A172 (cell line): ENCODE measurements around the gene PRR23B. TPM values are rescaled to one million over a fixed set of nuclear protein-coding genes. Genes with fewer than 3 reads are reported as not detected.

Experiments used
- DNase-seq: peaks from one replicate; pipeline ENCODE4 v3.0.0-alpha.2; 2015; ENCODE audit warnings: low spot score
- total RNA-seq: library from RNA; depleted of rRNA; stranded (reverse); fragments of >200 nt; shearing (Covaris generic); gene quantifications from 2 replicates; pipeline ENCODE4 v1.2.3, GENCODE V29; 2014; rRNA removed

PRR23B gene
- total RNA-seq, 1 experiment from 2014 or later, result not detected

DNA sequence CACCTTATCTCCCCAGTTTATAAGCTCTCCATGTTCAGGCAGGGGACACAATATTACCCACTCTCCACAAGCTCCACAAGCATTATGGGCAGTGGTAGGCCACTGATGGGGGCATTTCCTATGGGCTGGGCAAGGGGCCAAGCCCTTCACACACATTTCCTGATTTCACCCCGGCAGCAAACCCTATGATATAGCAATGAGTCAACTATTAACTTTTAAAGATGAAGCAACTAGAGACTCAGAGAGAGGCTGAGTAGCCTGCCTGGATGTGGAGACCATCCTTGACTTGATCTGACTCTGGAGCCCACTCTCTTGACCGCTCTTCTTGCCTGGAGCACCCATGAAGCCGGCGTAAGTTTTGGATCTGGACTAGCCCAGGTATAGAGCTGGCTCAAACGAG lies 46.3 kb downstream of the PRR23B start:
- DNase-seq, result peak; percentile 37

DNA sequence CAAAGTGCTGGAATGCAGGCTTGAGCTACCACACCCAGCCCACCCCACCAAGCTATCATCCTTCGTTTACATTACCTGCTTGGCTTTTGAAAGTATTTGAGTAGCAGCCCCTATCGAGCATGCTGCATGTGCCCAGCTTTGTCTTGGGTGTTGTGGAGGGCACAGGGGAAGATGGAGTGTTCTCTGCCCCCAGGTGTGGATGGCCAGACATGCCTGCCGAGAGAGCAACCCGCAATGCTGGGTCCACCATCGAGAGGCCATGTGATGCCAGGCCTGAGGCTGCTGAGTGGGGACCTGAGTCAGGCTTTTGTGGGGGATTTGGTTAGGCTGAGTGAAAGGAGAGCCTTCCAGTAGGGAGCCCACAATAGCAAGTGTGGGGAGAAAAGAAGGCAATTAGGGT lies 47.8 kb downstream of the PRR23B start:
- DNase-seq, result no peak

DNA sequence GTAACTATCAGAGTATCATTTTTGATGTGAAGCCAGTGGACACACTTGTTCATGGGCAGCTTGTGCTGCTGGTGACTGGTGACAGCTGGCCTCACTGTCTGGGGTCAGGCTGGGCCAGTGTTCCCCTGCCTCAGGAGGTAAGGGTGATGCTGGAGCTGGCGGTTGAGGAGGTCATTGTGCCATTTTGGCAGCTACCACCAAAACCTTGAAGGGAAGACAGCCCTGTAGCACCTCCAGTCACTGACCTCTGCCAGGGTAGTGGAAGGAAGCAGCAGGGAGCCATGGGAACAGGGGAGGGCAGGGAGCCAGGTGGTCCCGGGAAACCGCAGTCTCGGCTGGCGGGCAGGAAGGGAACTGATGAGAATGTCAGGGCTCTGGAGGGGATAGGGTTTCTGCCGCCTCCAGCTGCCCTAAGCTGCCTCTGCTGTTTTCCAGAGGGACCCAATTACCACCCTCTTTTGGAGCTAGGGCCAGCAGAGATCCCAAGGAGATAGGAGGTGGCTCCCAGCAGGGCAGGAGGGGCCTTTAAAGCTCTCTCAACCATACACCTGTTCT lies 48.9 kb downstream of the PRR23B start:
- no peak for DNase-seq

Other genes starting within 250 kb of the PRR23B start
- gene PIK3CB, start 186.0 kb downstream of the PRR23B start, total RNA-seq, result 11.6 and 12.1 TPM in 2 replicates
- gene FOXL2, start 73.8 kb downstream of the PRR23B start, total RNA-seq, result 1.2 and 1.9 TPM in 2 replicates
- 2.3 and 2.6 TPM in 2 replicates for gene FOXL2NB, start 73.7 kb downstream of the PRR23B start, total RNA-seq
- gene PRR23A, start 14.7 kb downstream of the PRR23B start, total RNA-seq, result not detected in 2 replicates
- not detected in 2 replicates for gene PRR23C, start 24.0 kb upstream of the PRR23B start, total RNA-seq